H9 (cell line): ENCODE results near the gene FIGNL2. TPM values are rescaled to one million over a fixed set of nuclear protein-coding genes. Genes with fewer than 3 reads are reported as not detected.

Experiments
- DNase-seq: peaks from one replicate; pipeline ENCODE4 v3.0.0-alpha.2; 2017
- H2AFZ ChIP-seq: one replicate; pipeline ENCODE4 v1.6.1; 2013; ENCODE audit warnings: mild to moderate bottlenecking, low read length, control low read depth, moderate library complexity
- H2AK5ac ChIP-seq: 2 replicates; pipeline ENCODE4 v1.6.1; 2013; ENCODE audit warnings: low read length, control low read depth, mixed read lengths; ENCODE audit not compliant: insufficient read length
- H2BK120ac ChIP-seq: one replicate; pipeline ENCODE4 v1.6.1; 2013; ENCODE audit warnings: low read depth, mild to moderate bottlenecking, low read length, control low read depth, inconsistent platforms; ENCODE audit not compliant: poor library complexity, severe bottlenecking
- H2BK12ac ChIP-seq: 2 replicates; pipeline ENCODE4 v1.6.1; 2013; ENCODE audit warnings: low read length, control low read depth, mixed read lengths, low read depth; ENCODE audit not compliant: insufficient read length
- H2BK15ac ChIP-seq: 2 replicates; pipeline ENCODE4 v1.6.1; 2013; ENCODE audit warnings: low read depth, low read length, control low read depth
- H2BK20ac ChIP-seq: one replicate; pipeline ENCODE4 v1.6.1; 2013; ENCODE audit warnings: low read depth, mild to moderate bottlenecking, low read length, control low read depth, inconsistent platforms; ENCODE audit not compliant: poor library complexity, severe bottlenecking
- H2BK5ac ChIP-seq: 2 replicates; pipeline ENCODE4 v1.6.1; 2013; ENCODE audit warnings: low read length, control low read depth, mixed read lengths; ENCODE audit not compliant: insufficient read length
- H3K14ac ChIP-seq: 2 replicates; pipeline ENCODE4 v1.6.1; 2013; ENCODE audit warnings: low read length, control low read depth; ENCODE audit not compliant: insufficient read depth
- H3K18ac ChIP-seq: 2 replicates; pipeline ENCODE4 v1.6.1; 2013; ENCODE audit warnings: low read depth, mild to moderate bottlenecking, mixed read lengths, low read length, control low read depth; ENCODE audit not compliant: insufficient read length
- H3K23ac ChIP-seq: 2 replicates; pipeline ENCODE4 v1.6.1; 2013; ENCODE audit warnings: low read length, control low read depth, mixed read lengths, low read depth; ENCODE audit not compliant: insufficient read length
- H3K23me2 ChIP-seq: 2 replicates; pipeline ENCODE4 v1.6.1; 2013; ENCODE audit warnings: low read depth, mild to moderate bottlenecking, mixed read lengths, low read length, control low read depth; ENCODE audit not compliant: insufficient read length, poor library complexity, severe bottlenecking
- H3K27ac ChIP-seq: 2 replicates; pipeline ENCODE4 v1.5.1; 2013; ENCODE audit warnings: low read length, control low read depth, mixed read lengths, low read depth; ENCODE audit not compliant: insufficient read length
- H3K27me3 ChIP-seq: 2 replicates; pipeline ENCODE4 v1.6.1; 2013; ENCODE audit warnings: low read length, control low read depth, inconsistent platforms; ENCODE audit not compliant: insufficient read depth
- H3K4ac ChIP-seq: 2 replicates; pipeline ENCODE4 v1.6.1; 2013; ENCODE audit warnings: low read depth, mild to moderate bottlenecking, control low read depth, inconsistent platforms, low read length, moderate library complexity
- H3K4me1 ChIP-seq: 2 replicates; pipeline ENCODE4 v1.6.1; 2013; ENCODE audit warnings: low read length, control low read depth, inconsistent platforms; ENCODE audit not compliant: insufficient read depth
- H3K4me2 ChIP-seq: 2 replicates; pipeline ENCODE4 v1.6.1; 2013; ENCODE audit warnings: low read length, control low read depth, mixed read lengths; ENCODE audit not compliant: insufficient read length, insufficient read depth
- H3K56ac ChIP-seq: 2 replicates; pipeline ENCODE4 v1.6.1; 2013; ENCODE audit warnings: low read depth, mild to moderate bottlenecking, mixed read lengths, low read length, control low read depth; ENCODE audit not compliant: insufficient read length
- H3K79me1 ChIP-seq: 2 replicates; pipeline ENCODE4 v1.6.1; 2013; ENCODE audit warnings: low read depth, mild to moderate bottlenecking, moderate library complexity, low read length, control low read depth, inconsistent platforms; ENCODE audit not compliant: insufficient read depth, poor library complexity, severe bottlenecking
- H3K79me2 ChIP-seq: 2 replicates; pipeline ENCODE4 v1.6.1; 2013; ENCODE audit warnings: low read length, control low read depth, inconsistent platforms; ENCODE audit not compliant: insufficient read depth
- H3K9ac ChIP-seq: 2 replicates; pipeline ENCODE4 v1.6.1; 2013; ENCODE audit warnings: low read length, control low read depth, mixed read lengths; ENCODE audit not compliant: insufficient read length; ENCODE audit errors: extremely low read depth
- H3K9me3 ChIP-seq: one replicate; pipeline ENCODE4 v1.6.1; 2013; ENCODE audit warnings: low read depth, low read length, inconsistent platforms; ENCODE audit not compliant: control insufficient read depth
- H3T11ph ChIP-seq: one replicate; pipeline ENCODE4 v1.6.1; 2013; ENCODE audit warnings: mild to moderate bottlenecking, low read length, control low read depth, inconsistent platforms
- H4K20me1 ChIP-seq: one replicate; pipeline ENCODE4 v1.6.1; 2013; ENCODE audit not compliant: control insufficient read depth, insufficient read length, insufficient read depth
- H4K5ac ChIP-seq: 2 replicates; pipeline ENCODE4 v1.6.1; 2013; ENCODE audit warnings: low read depth, mild to moderate bottlenecking, mixed read lengths, low read length, control low read depth; ENCODE audit not compliant: insufficient read length
- H4K8ac ChIP-seq: replicated peaks from 2 replicates; pipeline ENCODE4 v1.6.1; 2013; ENCODE audit warnings: low read length, control low read depth, mixed read lengths, low read depth; ENCODE audit not compliant: insufficient read length
- H4K91ac ChIP-seq: 2 replicates; pipeline ENCODE4 v1.6.1; 2013; ENCODE audit warnings: low read depth, mild to moderate bottlenecking, moderate library complexity, mixed read lengths, low read length, control low read depth; ENCODE audit not compliant: insufficient read length
- H3K27ac Mint-ChIP-seq, 3 experiments: 2 replicates in 2 of 3; 3 replicates in 1 of 3; pipeline ENCODE4 v1.8.0; 2020 to 2021; ENCODE audit warnings: mixed read lengths in 3 of 3, mild to moderate bottlenecking in 1 of 3, moderate library complexity in 1 of 3
- H3K27me3 Mint-ChIP-seq: 2 replicates; pipeline ENCODE4 v1.8.0; 2021; ENCODE audit warnings: low read depth, mild to moderate bottlenecking, moderate library complexity, mixed read lengths
- H3K36me3 Mint-ChIP-seq, 3 experiments: 2 replicates in 2 of 3; 3 replicates in 1 of 3; pipeline ENCODE4 v1.8.0; 2020 to 2021; ENCODE audit warnings: low read depth in 3 of 3, mixed read lengths in 3 of 3; ENCODE audit not compliant: insufficient read depth in 1 of 3
- H3K4me1 Mint-ChIP-seq, 2 experiments: 2 replicates each; pipeline ENCODE4 v1.8.0; 2020; ENCODE audit warnings: mixed read lengths in 2 of 2
- H3K4me3 Mint-ChIP-seq, 2 experiments: 2 replicates in 1 of 2; 3 replicates in 1 of 2; pipeline ENCODE4 v1.8.0; 2020 to 2021; ENCODE audit warnings: mild to moderate bottlenecking in 2 of 2, mixed read lengths in 2 of 2, moderate library complexity in 1 of 2
- H3K9me3 Mint-ChIP-seq, 2 experiments: 2 replicates in 1 of 2; 3 replicates in 1 of 2; pipeline ENCODE4 v1.8.0; 2020; ENCODE audit warnings: mild to moderate bottlenecking in 2 of 2, mixed read lengths in 2 of 2, moderate library complexity in 1 of 2
- CTCF ChIP-seq: fragments of 200-600 bp; sonication (generic); conservative IDR thresholded peaks from 3 replicates; pipeline ENCODE4 v1.8.0; 2021; ENCODE audit warnings: antibody characterized with exemption, mild to moderate bottlenecking
- WGBS: extraction: QIAGEN DNeasy Blood & Tissue Kit; methylation state at CpG from one replicate; pipeline ENCODE4 v1.1.7; 2013; ENCODE audit warnings: missing lambda C conversion rate, low lambda C conversion rate, mixed read lengths; ENCODE audit not compliant: insufficient read length; ENCODE audit errors: extremely low coverage; 5-methylcytosine and 5-hydroxymethylcytosine counted together
- total RNA-seq: library from RNA; stranded (reverse); gene quantifications from 2 replicates; pipeline ENCODE4 v1.2.1, GENCODE V29; 2021

Gene FIGNL2
- total RNA-seq, 1 experiment from 2014 or later = 19.7 TPM

GRCh38 chr12:51866762-51867161 is 18.2 kb upstream of the FIGNL2 start:
- no peaks in the 10 kb centered on the region for H3K79me1 ChIP-seq
- no peak for DNase-seq
- H3K79me2 ChIP-seq = no peaks in the 10 kb centered on the region
- TF ChIP-seq CTCF = no peak
- no peak overlapping the region for H3T11ph ChIP-seq
- Mint-ChIP-seq H3K4me1 (peaks cover 75 to 83% of the 10 kb centered on the region in 2 experiments), H3K9me3 (peaks cover 0 to 2% of the 10 kb centered on the region in 2 experiments; a peak in 1 of 5 replicates), H3K27me3 (peaks cover 68% of the 10 kb centered on the region), H3K27ac (no peak overlapping the region), H3K36me3 (no peaks in the 10 kb centered on the region; a peak in 1 of 7 replicates), H3K4me3 (no peak overlapping the region; a peak in 1 of 5 replicates)
- no peak overlapping the region for H4K5ac ChIP-seq
- H3K9ac ChIP-seq = no peak overlapping the region
- H2BK20ac ChIP-seq = no peak overlapping the region
- no peak overlapping the region for H3K4ac ChIP-seq
- no peak overlapping the region for H2BK12ac ChIP-seq
- no peak overlapping the region for H3K4me2 ChIP-seq
- no peak overlapping the region for H2AK5ac ChIP-seq
- no peak overlapping the region for H2BK5ac ChIP-seq
- peaks cover 10% of the 10 kb centered on the region; the same call in 1 of the 2 replicates for H3K4me1 ChIP-seq
- H3K18ac ChIP-seq = no peak overlapping the region
- no CpG with 5 or more reads among the region's 8 CpGs for WGBS
- H4K91ac ChIP-seq = no peak overlapping the region
- no peak overlapping the region for H3K14ac ChIP-seq
- no peak overlapping the region for H3K56ac ChIP-seq
- H3K27ac ChIP-seq = no peak overlapping the region
- H3K23ac ChIP-seq = no peak overlapping the region
- no peak overlapping the region for H4K8ac ChIP-seq
- H4K20me1 ChIP-seq = no peaks in the 10 kb centered on the region
- H3K27me3 ChIP-seq = peaks cover 13% of the 10 kb centered on the region; the same call in 1 of the 2 replicates
- peaks cover 26% of the 10 kb centered on the region for H3K23me2 ChIP-seq
- no peak overlapping the region for H2AFZ ChIP-seq
- H2BK15ac ChIP-seq = no peak overlapping the region
- H3K9me3 ChIP-seq = no peaks in the 10 kb centered on the region
- H2BK120ac ChIP-seq = no peak overlapping the region
